Measurements from ENCODE around the gene PHPT1. TPM values are rescaled to one million over a fixed set of nuclear protein-coding genes. Genes with fewer than 3 reads are reported as not detected.
"Not testable (repeated sequence)": the region's sequence is repeated elsewhere in the genome, so short reads cannot be mapped to it uniquely, and the experiment has no call there.

Gene PHPT1
- total and polyA plus RNA-seq, 11 donors: 225 to 717 (median 266) TPM

- DNase-seq (no peak), ATAC-seq (no peak)
- Histone ChIP-seq H3K27me3 (peaks cover 0 to 24% (median 10%) of the 10 kb centered on the region in 9 donors), H3K4me3 (no peak overlapping the region), H3K4me1 (peaks cover 10 to 41% (median 27%) of the 10 kb centered on the region in 12 donors), H3K27ac (no peak overlapping the region), H3K36me3 (peaks cover 0 to 54% (median 16%) of the 10 kb centered on the region in 9 donors), H3K9me3 (no peaks in the 10 kb centered on the region)
- intact Hi-C loops (cut with DNase I): loop anchor here in 4 of 10 donors (5.0 to 10.0 kb wide), 3 partner anchors 46 to 194 kb away; partner anchors contain the start of genes CCDC183 (in 2 of the 4), FUT7 (in 2 of the 4), TMEM141 (in 2 of the 4) and FBXW5 (in 1 of the 4)
- TF ChIP-seq POLR2A (IDR thresholded peaks at IDR 0.05) (no peak), CTCF (IDR thresholded peaks at IDR 0.05) (no peak)
- 68 to 80% (median 75%) methylated on average over 25 to 32 of the region's 32 CpGs for WGBS, 4 donors
Measured at GRCh38 chr9:136840140-136840876, 8.9 kb upstream of the PHPT1 start.

DNA sequence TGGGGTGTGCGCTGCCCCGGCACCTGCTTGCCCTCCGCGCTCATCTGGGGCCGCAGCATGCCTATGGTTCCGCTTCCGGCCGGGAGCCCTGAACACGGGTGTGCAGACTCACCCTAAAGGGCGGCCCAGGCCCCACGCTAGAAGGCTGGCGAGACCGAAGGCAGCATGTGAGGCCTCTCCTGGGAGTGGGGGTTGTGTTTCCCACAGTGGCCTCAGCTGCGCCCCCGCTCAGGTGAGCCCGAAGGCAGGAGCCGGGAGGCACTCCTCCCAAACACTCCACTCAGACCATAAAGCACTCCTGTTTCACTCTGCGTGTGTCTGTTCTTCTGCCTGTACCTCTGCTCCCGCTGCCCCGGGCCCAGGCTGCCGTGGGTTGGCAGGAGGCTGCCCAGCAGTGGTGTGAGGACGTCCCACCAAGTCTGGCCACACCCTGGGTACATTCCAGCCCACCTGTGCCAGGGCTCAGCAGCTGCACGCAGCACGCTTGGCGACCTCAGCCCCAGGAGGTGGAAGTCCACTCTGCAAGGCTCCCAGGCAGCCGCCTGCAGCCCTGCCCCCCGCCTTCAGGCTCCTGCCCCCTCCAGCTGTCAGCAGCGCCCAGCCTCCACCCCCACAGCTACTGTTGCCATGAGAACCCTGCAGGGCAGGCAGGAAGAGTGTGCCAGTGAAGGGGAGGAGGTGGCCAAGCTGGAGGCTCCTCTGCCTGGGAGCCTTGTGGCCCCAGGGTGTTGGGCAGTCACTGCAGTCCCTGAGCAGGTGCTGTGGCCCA lies 8.1 kb upstream of the PHPT1 start:
- H3K4me1 ChIP-seq: peaks cover 10 to 47% (median 27%) of the 10 kb centered on the region in 12 donors
- intact Hi-C loops (cut with DNase I): loop anchor here in 4 of 10 donors (5.0 to 10.0 kb wide), 3 partner anchors 46 to 194 kb away; partner anchors contain the start of genes CCDC183 (in 2 of the 4), FUT7 (in 2 of the 4), TMEM141 (in 2 of the 4) and FBXW5 (in 1 of the 4)
- no peaks in the 10 kb centered on the region for H3K9me3 ChIP-seq
- H3K4me3 ChIP-seq: no peak overlapping the region
- ATAC-seq: peak; percentile 3 to 14 (median 4)
- no peak overlapping the region for H3K27ac ChIP-seq
- whole genome bisulfite sequencing, 4 donors: 71 to 79% (median 76%) methylated on average over 22 to 28 of the region's 28 CpGs
- peaks cover 0 to 47% (median 13%) of the 10 kb centered on the region in 9 donors for H3K36me3 ChIP-seq
- TF ChIP-seq POLR2A (IDR thresholded peaks at IDR 0.05): no peak
- TF ChIP-seq CTCF (IDR thresholded peaks at IDR 0.05): no peak
- no peak for DNase-seq
- peaks cover 0 to 32% (median 17%) of the 10 kb centered on the region in 9 donors for H3K27me3 ChIP-seq

- Histone ChIP-seq H3K4me3 (peak overlapping the region in 9 of 12 donors; percentile 23 to 70 (median 58)), H3K27ac (peak overlapping the region in 3 of 12 donors; percentile 41 to 82 (median 74)), H3K27me3 (peaks cover 0 to 39% (median 19%) of the 10 kb centered on the region in 9 donors), H3K36me3 (peaks cover 0 to 40% (median 13%) of the 10 kb centered on the region in 9 donors), H3K4me1 (peaks cover 10 to 54% (median 31%) of the 10 kb centered on the region in 12 donors)
- not testable (repeated sequence) for H3K9me3 ChIP-seq, DNase-seq
- intact Hi-C loops (cut with DNase I): loop anchor here in 4 of 10 donors (5.0 to 10.0 kb wide), 3 partner anchors 47 to 193 kb away; partner anchors contain the start of genes CCDC183 (in 2 of the 4), FUT7 (in 2 of the 4), TMEM141 (in 2 of the 4) and FBXW5 (in 1 of the 4)
- 48 to 56% (median 52%) methylated on average over 13 to 16 of the region's 16 CpGs for WGBS, 4 donors
- peak in 1 of 4 donors; percentile 1 for ATAC-seq
Measured at GRCh38 chr9:136841646-136842379, 7.4 kb upstream of the PHPT1 start.
